HT-29 (cell line): Measurements from ENCODE around the gene TTC9B. TPM values are rescaled to one million over a fixed set of nuclear protein-coding genes. Genes with fewer than 3 reads are reported as not detected.
"Not testable (repeated sequence)": the region's sequence is repeated elsewhere in the genome, so short reads cannot be mapped to it uniquely, and the experiment has no call there.

Experiments
- DNase-seq: peaks from one replicate; pipeline ENCODE4 v3.0.0-alpha.2; 2015; ENCODE audit warnings: low spot score
- total RNA-seq: library from RNA; depleted of rRNA; stranded (reverse); fragments of >200 nt; shearing (Covaris generic); gene quantifications from 2 replicates; pipeline ENCODE4 v1.2.3, GENCODE V29; 2014

The TTC9B gene
- total RNA-seq, 1 experiment from 2014 or later: 0.94 TPM

- no peak for DNase-seq
Observed at GRCh38 chr19:40214936-40215335, 3.2 kb downstream of the TTC9B start.

GRCh38 chr19:40213882-40214570 is 4.2 kb downstream of the TTC9B start:
- no peak for DNase-seq

DNA sequence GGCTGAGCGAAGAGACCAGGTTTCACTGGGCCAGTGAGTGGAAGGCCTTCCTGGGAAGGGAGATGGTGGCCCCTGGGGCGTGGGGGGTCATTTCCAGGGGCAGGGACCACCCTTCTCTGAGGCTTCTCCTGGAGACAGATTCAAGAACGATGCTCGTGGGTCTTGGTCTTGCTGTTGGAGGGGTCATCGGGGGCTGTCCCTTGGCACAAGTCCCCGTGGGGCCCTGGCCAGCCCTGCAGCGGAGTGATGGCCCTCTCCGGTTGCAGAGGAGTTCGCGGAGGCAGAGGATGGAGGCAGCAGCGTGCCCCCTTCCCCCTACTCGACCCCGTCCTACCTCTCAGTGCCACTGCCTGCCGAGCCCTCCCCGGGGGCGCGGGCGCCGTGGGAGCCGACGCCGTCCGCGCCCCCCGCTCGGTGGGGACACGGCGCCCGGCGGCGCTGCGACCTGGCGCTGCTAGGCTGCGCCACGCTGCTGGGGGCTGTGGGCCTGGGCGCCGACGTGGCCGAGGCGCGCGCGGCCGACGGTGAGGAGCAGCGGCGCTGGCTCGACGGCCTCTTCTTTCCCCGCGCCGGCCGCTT is 4.8 kb downstream of the TTC9B start:
- no peak for DNase-seq

DNA sequence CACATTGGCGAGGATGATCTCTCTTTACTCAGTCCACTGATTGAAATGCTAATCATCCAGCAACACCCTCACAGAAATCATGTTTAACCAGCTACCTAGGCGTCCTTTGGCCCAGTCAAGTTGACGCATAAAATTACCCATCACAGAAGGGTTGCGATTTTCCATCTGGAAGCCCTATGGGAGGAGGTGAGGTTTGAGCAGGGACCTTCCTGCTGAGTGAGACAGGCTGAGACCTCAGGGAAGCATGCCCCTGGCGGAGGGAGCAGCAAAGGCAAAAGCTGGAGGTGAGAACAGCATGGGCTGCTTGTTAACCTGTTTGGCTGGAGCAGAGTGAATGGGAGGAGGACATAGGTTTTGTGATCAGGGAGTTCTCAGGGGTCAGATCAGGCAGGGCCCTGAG is 7.3 kb downstream of the TTC9B start:
- no peak for DNase-seq

DNA sequence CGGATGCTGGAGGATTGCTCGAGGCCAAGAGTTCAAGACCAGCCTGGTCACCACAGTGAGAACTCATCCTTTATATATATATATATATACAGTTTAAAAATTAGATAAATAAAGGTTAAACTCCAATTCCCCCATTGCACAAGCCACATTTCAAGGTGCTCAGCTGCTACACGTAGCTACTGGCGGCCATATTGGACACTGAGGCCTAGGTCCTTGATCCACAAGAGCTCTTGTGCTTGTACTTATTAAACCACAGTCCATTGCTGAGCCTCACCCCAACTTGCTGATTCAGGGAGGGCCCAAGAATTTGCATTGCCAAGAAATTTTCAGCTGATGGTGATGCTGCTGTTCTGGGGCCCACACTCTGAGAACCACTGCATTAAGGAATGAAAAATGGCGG is 9.6 kb downstream of the TTC9B start:
- no peak for DNase-seq

DNA sequence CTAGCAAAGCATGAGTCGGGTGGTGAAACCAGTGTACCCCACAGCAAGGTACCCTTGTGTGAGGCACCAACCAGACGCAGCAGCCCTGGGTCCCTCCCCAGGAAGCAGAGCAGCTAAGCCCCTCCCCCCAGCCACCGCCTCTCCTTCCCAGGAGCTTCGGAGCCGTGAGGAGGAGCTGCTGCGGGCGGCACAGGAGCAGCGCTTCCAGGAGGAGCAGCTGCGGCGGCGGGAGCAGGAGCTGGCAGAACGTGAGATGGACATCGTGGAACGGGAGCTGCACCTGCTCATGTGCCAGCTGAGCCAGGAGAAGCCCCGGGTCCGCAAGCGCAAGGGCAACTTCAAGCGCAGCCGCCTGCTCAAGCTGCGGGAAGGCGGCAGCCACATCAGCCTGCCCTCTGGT is 12.4 kb downstream of the TTC9B start:
- DNase-seq: no peak

GRCh38 chr19:40204381-40204780 is 13.8 kb downstream of the TTC9B start:
- DNase-seq: no peak

DNA sequence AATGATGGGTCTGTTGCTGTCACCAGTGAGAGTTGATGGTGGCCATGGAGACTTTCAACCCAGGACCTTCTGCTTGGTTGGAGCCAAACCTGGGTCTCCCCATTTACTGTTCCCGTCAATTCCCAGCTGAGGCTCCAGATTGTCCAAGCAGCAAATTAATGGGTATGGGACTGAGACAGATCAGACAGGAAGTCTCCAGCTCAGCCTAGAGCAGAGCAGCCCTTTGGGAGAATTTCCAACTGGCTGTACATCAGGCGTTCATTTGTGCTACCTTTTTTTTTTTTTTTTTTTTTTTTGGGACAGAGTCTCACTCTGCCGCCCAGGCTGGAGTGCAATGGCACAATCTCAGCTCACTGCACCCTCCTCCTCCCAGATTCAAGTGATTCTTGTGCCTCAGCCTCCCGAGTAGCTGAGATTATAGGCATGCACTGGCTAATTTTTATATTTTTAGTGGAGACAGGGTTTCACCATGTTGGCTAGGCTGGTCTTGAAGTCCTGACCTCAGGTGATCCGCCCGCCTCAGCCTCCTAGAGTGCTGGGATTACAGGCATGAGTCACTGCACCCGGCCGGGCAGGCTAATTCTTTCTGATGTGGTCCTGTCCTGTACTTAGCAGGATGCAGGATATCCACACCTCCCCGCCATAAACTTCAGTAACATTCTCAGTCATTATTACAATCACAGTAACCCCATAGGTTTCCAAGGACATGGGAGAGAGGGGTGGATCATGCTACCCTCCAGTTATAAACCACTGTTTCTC is 17.7 kb downstream of the TTC9B start:
- DNase-seq: peak; percentile 47

- DNase-seq: no peak
Observed at GRCh38 chr19:40198272-40198990, 19.8 kb downstream of the TTC9B start.

DNA sequence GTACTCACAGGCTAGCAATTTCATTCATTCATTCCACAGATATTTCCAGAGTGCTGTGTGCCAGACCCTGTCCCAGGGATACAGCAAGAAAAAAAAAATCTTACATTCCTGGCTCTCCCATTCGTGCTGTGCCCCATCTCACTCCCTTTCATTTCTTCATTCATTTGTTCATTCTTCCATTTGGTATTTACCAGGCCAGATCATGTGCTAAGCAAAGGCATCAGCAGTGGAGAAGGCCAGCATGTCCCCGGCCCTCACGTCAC is 24.7 kb downstream of the TTC9B start:
- DNase-seq: no peak

DNA sequence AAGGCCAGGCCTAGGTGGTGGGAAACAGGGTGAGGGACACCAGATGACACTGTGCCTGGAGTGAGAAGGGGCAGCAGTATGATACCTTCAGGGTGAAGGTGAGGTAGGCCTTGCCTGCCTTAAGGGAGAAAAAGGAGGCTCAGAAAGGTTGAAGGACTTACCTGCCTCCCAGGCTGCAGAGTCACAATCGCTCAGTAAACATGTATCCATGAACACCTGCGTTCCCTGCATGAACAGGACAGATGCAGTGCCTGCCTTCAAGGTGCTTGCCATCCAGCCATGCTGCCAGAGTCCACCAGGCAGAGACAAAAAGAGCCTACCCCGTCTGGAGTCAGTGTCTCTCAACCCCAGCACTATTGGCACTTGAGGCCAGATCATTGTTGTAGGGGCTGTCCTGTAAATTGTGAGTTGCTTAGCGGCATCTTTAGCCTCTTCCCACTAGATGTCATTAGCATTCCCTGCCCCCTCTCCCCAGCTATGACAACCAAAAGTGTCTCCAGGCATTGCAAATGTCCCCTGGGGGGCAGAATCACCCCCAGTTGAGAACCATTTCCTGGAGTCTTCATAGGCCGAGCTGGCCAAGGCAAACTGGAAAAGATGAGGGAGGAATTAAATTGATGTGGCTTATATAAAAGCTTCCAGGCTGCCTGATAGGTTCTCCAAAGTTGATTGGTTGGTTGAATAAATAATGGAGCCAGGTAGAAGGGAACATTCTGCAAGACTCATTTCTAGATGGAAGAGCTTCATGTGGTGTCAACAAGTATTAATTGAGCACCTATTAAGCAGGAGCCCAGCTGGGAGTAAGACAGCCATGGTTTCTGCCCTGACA is 25.2 kb downstream of the TTC9B start:
- no peak for DNase-seq

DNA sequence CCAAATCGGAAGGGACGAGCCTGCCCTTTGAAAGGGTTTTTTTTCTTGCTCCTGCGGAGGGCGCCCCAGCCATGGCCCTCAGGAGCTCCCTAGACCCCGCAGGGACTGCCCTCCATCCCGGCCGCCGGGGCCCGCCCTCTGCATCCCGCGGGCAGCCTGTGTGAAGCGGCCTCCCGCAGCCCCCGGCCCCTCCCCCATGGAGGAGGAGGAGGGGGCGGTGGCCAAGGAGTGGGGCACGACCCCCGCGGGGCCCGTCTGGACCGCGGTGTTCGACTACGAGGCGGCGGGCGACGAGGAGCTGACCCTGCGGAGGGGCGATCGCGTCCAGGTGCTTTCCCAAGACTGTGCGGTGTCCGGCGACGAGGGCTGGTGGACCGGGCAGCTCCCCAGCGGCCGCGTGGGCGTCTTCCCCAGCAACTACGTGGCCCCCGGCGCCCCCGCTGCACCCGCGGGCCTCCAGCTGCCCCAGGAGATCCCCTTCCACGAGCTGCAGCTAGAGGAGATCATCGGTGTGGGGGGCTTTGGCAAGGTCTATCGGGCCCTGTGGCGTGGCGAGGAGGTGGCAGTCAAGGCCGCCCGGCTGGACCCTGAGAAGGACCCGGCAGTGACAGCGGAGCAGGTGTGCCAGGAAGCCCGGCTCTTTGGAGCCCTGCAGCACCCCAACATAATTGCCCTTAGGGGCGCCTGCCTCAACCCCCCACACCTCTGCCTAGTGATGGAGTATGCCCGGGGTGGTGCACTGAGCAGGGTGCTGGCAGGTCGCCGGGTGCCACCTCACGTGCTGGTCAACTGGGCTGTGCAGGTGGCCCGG is 26.1 kb downstream of the TTC9B start:
- DNase-seq: no peak

GRCh38 chr19:40190891-40191835 is 27.0 kb downstream of the TTC9B start, which contains the start of gene MAP3K10:
MAP3K10 (plus strand) TSS chr19:40191426; CDS start chr19:40192032, 606 bp downstream.
- peak; percentile 64 for DNase-seq

- DNase-seq: no peak
Observed at GRCh38 chr19:40184273-40184672, 33.9 kb downstream of the TTC9B start.

DNA sequence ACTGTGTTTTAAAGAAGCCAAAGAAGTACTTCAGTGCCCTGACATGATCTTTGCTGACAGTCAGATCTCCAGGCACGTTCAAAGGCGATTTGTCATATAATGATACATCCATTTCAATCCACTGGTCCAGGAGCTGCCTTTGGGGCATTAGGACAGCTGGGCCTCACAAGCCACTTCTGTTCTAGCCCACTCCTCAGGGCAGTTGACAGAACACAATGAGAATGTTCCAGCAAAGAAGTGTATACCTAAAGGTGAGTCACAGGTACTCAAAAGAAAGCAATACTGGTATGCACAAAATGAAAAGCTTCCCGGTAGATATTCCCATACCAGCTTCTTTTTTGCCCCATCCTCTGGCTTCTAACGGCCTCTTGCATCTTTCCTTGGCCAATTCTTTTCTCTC is 39.4 kb downstream of the TTC9B start:
- DNase-seq: no peak

- no peak for DNase-seq
Observed at GRCh38 chr19:40177286-40178070, 40.7 kb downstream of the TTC9B start.

DNA sequence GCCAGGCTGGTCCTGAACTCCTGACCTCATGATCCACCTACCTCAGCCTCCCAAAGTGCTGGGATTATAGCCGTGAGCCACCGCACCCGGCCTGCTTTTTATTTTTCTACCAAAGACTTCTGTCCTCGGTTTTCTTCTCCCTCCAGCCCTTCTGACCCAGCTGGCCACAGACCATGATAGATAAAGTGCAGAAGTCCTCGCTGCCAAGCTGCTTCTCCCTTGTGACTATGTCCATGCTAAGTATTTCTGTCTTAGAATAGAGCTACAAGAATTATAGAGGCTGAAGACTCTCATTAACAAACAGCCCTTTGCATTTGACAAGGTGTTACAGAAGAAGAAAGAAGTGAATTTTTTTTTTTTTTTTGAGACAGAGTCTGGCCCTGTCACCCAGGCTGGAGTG is 42.4 kb downstream of the TTC9B start:
- no peak for DNase-seq

GRCh38 chr19:40174092-40174491 is 44.1 kb downstream of the TTC9B start:
- no peak for DNase-seq

- DNase-seq: not testable (repeated sequence)
Observed at GRCh38 chr19:40171293-40171692, 46.9 kb downstream of the TTC9B start.
